Measurements from ENCODE around the gene BAD. TPM values are rescaled to one million over a fixed set of nuclear protein-coding genes. Genes with fewer than 3 reads are reported as not detected.
A peak's percentile ranks its signal among the peaks of the same experiment; 100 is the strongest.

Gene BAD
- total and polyA plus RNA-seq, 4 donors = 16.0 to 39.5 (median 30.2) TPM

GRCh38 chr11:64292460-64293254 lies 8.2 kb upstream of the BAD start (continued):
- TF ChIP-seq FOXA1 (IDR thresholded peaks at IDR 0.05) = no peak
- no peak for TF ChIP-seq HNF4G (IDR thresholded peaks at IDR 0.05)

GRCh38 chr11:64291752-64292459 lies 7.4 kb upstream of the BAD start:
- Histone ChIP-seq H3K4me3 (ENCODE audit: low read depth in 1 of 3, low read length in 3 of 3) (peak overlapping the region in 1 of 3 donors; percentile 32), H3K36me3 (ENCODE audit: control insufficient read depth in 4 of 4, insufficient read depth in 3 of 4, low read depth in 1 of 4, low read length in 3 of 4) (no peaks in the 10 kb centered on the region), H3K9ac (ENCODE audit: low read depth in 1 of 2, low read length in 2 of 2) (no peak overlapping the region), H3K27me3 (ENCODE audit: control insufficient read depth in 4 of 4, insufficient read depth in 4 of 4, low read length in 3 of 4) (peaks cover 0 to 17% (median 4%) of the 10 kb centered on the region in 4 donors), H3K27ac (ENCODE audit: low read depth in 1 of 2, low read length in 2 of 2) (no peak overlapping the region), H3K4me1 (ENCODE audit: control insufficient read depth in 4 of 4, insufficient read depth in 4 of 4, low read length in 3 of 4) (peaks cover 0 to 27% (median 8%) of the 10 kb centered on the region in 4 donors), H3K9me3 (ENCODE audit: control insufficient read depth in 4 of 4, low read length in 3 of 4) (no peaks in the 10 kb centered on the region)
- 2% methylated on average over 96 of the region's 96 CpGs for WGBS
- no peak for DNase-seq (ENCODE audit: low spot score)
- no peak for TF ChIP-seq ATF3 (IDR thresholded peaks at IDR 0.05)
- TF ChIP-seq, protein P1, sequence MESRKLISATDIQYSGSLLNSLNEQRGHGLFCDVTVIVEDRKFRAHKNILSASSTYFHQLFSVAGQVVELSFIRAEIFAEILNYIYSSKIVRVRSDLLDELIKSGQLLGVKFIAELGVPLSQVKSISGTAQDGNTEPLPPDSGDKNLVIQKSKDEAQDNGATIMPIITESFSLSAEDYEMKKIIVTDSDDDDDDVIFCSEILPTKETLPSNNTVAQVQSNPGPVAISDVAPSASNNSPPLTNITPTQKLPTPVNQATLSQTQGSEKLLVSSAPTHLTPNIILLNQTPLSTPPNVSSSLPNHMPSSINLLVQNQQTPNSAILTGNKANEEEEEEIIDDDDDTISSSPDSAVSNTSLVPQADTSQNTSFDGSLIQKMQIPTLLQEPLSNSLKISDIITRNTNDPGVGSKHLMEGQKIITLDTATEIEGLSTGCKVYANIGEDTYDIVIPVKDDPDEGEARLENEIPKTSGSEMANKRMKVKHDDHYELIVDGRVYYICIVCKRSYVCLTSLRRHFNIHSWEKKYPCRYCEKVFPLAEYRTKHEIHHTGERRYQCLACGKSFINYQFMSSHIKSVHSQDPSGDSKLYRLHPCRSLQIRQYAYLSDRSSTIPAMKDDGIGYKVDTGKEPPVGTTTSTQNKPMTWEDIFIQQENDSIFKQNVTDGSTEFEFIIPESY (IDR thresholded peaks at IDR 0.05) = no peak

- H3K9me3 ChIP-seq (ENCODE audit: control insufficient read depth in 4 of 4, low read length in 3 of 4) = no peaks in the 10 kb centered on the region
- H3K27me3 ChIP-seq (ENCODE audit: control insufficient read depth in 4 of 4, insufficient read depth in 4 of 4, low read length in 3 of 4) = peaks cover 0 to 13% (median 4%) of the 10 kb centered on the region in 4 donors
- no peaks in the 10 kb centered on the region for H3K36me3 ChIP-seq (ENCODE audit: control insufficient read depth in 4 of 4, insufficient read depth in 3 of 4, low read depth in 1 of 4, low read length in 3 of 4)
- peak within 1 kb of the TSS in 1 of 3 donors; percentile 32 for H3K4me3 ChIP-seq (ENCODE audit: low read depth in 1 of 3, low read length in 3 of 3)
- no peak within 1 kb of the TSS for H3K9ac ChIP-seq (ENCODE audit: low read depth in 1 of 2, low read length in 2 of 2)
- TF ChIP-seq, protein P2, sequence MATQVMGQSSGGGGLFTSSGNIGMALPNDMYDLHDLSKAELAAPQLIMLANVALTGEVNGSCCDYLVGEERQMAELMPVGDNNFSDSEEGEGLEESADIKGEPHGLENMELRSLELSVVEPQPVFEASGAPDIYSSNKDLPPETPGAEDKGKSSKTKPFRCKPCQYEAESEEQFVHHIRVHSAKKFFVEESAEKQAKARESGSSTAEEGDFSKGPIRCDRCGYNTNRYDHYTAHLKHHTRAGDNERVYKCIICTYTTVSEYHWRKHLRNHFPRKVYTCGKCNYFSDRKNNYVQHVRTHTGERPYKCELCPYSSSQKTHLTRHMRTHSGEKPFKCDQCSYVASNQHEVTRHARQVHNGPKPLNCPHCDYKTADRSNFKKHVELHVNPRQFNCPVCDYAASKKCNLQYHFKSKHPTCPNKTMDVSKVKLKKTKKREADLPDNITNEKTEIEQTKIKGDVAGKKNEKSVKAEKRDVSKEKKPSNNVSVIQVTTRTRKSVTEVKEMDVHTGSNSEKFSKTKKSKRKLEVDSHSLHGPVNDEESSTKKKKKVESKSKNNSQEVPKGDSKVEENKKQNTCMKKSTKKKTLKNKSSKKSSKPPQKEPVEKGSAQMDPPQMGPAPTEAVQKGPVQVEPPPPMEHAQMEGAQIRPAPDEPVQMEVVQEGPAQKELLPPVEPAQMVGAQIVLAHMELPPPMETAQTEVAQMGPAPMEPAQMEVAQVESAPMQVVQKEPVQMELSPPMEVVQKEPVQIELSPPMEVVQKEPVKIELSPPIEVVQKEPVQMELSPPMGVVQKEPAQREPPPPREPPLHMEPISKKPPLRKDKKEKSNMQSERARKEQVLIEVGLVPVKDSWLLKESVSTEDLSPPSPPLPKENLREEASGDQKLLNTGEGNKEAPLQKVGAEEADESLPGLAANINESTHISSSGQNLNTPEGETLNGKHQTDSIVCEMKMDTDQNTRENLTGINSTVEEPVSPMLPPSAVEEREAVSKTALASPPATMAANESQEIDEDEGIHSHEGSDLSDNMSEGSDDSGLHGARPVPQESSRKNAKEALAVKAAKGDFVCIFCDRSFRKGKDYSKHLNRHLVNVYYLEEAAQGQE (IDR thresholded peaks at IDR 0.05) = no peak
- TF ChIP-seq JUND (IDR thresholded peaks at IDR 0.05) = no peak
- no peak for TF ChIP-seq RAD21 (IDR thresholded peaks at IDR 0.05)
- no peak within 1 kb of the TSS for H3K27ac ChIP-seq (ENCODE audit: low read depth in 1 of 2, low read length in 2 of 2)
- WGBS = 6% methylated on average over 45 of the region's 45 CpGs
- DNase-seq (ENCODE audit: low spot score) = no peak
- H3K4me1 ChIP-seq (ENCODE audit: control insufficient read depth in 4 of 4, insufficient read depth in 4 of 4, low read length in 3 of 4) = peaks cover 6 to 33% (median 10%) of the 10 kb centered on the region in 4 donors
Observed at GRCh38 chr11:64291262-64291751, 6.8 kb upstream of the BAD start, which contains the start of gene KCNK4. Gene KCNK4 (plus strand): TSS chr11:64291302. CDS start chr11:64293019, 1,717 bp downstream.
